ENCODE results near the gene SOX6.
A peak's percentile ranks its signal among the peaks of the same experiment; 100 is the strongest.

Gene SOX6

GRCh38 chr11:16009021-16009420 is 347.3 kb downstream of the SOX6 start:
- H3K4me1 ChIP-seq (ENCODE audit: control insufficient read depth, insufficient read depth, low read length), result no peaks in the 10 kb centered on the region

GRCh38 chr11:16007514-16007913 is 348.8 kb downstream of the SOX6 start:
- Histone ChIP-seq H3K4me3 (ENCODE audit: low read length) (no peak overlapping the region), H3K4me1 (ENCODE audit: control insufficient read depth, insufficient read depth, low read length) (no peaks in the 10 kb centered on the region), H3K36me3 (ENCODE audit: control insufficient read depth, insufficient read depth, low read length) (no peaks in the 10 kb centered on the region), H3K27me3 (ENCODE audit: control insufficient read depth, insufficient read depth, low read length) (no peaks in the 10 kb centered on the region), H3K27ac (ENCODE audit: low read length) (no peak overlapping the region), H3K9me3 (ENCODE audit: control insufficient read depth, insufficient read depth, low read length) (no peaks in the 10 kb centered on the region)
- DNase-seq (ENCODE audit: low read depth, low spot score), result no peak
- WGBS (ENCODE audit: insufficient coverage, insufficient read length), result no CpG with 5 or more reads among the region's 3 CpGs

More at GRCh38 chr11:16009021-16009420, 347.3 kb downstream of the SOX6 start:
- no peak for DNase-seq (ENCODE audit: low read depth, low spot score)
- H3K27me3 ChIP-seq (ENCODE audit: control insufficient read depth, insufficient read depth, low read length), result no peaks in the 10 kb centered on the region
- no peaks in the 10 kb centered on the region for H3K36me3 ChIP-seq (ENCODE audit: control insufficient read depth, insufficient read depth, low read length)
- H3K4me3 ChIP-seq (ENCODE audit: low read length), result no peak overlapping the region
- H3K9me3 ChIP-seq (ENCODE audit: control insufficient read depth, insufficient read depth, low read length), result no peaks in the 10 kb centered on the region
- no CpG with 5 or more reads among the region's 1 CpG for WGBS (ENCODE audit: insufficient coverage, insufficient read length)
- no peak overlapping the region for H3K27ac ChIP-seq (ENCODE audit: low read length)

GRCh38 chr11:16002942-16003341 is 353.4 kb downstream of the SOX6 start:
- H3K4me3 ChIP-seq (ENCODE audit: low read length), result no peak overlapping the region
- no peaks in the 10 kb centered on the region for H3K36me3 ChIP-seq (ENCODE audit: control insufficient read depth, insufficient read depth, low read length)
- H3K9me3 ChIP-seq (ENCODE audit: control insufficient read depth, insufficient read depth, low read length), result no peaks in the 10 kb centered on the region
- no peak overlapping the region for H3K27ac ChIP-seq (ENCODE audit: low read length)
- no peaks in the 10 kb centered on the region for H3K27me3 ChIP-seq (ENCODE audit: control insufficient read depth, insufficient read depth, low read length)
- DNase-seq (ENCODE audit: low read depth, low spot score), result no peak
- H3K4me1 ChIP-seq (ENCODE audit: control insufficient read depth, insufficient read depth, low read length), result no peaks in the 10 kb centered on the region
- no CpG with 5 or more reads among the region's 1 CpG for WGBS (ENCODE audit: insufficient coverage, insufficient read length)

GRCh38 chr11:16001899-16002426 is 354.4 kb downstream of the SOX6 start:
- WGBS (ENCODE audit: insufficient coverage, insufficient read length), result no CpG with 5 or more reads among the region's 4 CpGs
- DNase-seq (ENCODE audit: low read depth, low spot score), result no peak
- Histone ChIP-seq H3K9me3 (ENCODE audit: control insufficient read depth, insufficient read depth, low read length) (no peaks in the 10 kb centered on the region), H3K36me3 (ENCODE audit: control insufficient read depth, insufficient read depth, low read length) (no peaks in the 10 kb centered on the region), H3K27me3 (ENCODE audit: control insufficient read depth, insufficient read depth, low read length) (no peaks in the 10 kb centered on the region), H3K4me3 (ENCODE audit: low read length) (no peak overlapping the region), H3K27ac (ENCODE audit: low read length) (no peak overlapping the region), H3K4me1 (ENCODE audit: control insufficient read depth, insufficient read depth, low read length) (no peaks in the 10 kb centered on the region)

- H3K9me3 ChIP-seq (ENCODE audit: control insufficient read depth, insufficient read depth, low read length), result no peaks in the 10 kb centered on the region
- H3K27ac ChIP-seq (ENCODE audit: low read length), result no peak overlapping the region
- no peaks in the 10 kb centered on the region for H3K36me3 ChIP-seq (ENCODE audit: control insufficient read depth, insufficient read depth, low read length)
- no CpG with 5 or more reads among the region's 4 CpGs for WGBS (ENCODE audit: insufficient coverage, insufficient read length)
- H3K27me3 ChIP-seq (ENCODE audit: control insufficient read depth, insufficient read depth, low read length), result peaks cover 2% of the 10 kb centered on the region
- no peak for DNase-seq (ENCODE audit: low read depth, low spot score)
- no peak overlapping the region for H3K4me3 ChIP-seq (ENCODE audit: low read length)
- no peaks in the 10 kb centered on the region for H3K4me1 ChIP-seq (ENCODE audit: control insufficient read depth, insufficient read depth, low read length)
Measured at GRCh38 chr11:16001044-16001568, 355.2 kb downstream of the SOX6 start.

GRCh38 chr11:16000065-16000464 is 356.3 kb downstream of the SOX6 start:
- H3K36me3 ChIP-seq (ENCODE audit: control insufficient read depth, insufficient read depth, low read length), result no peaks in the 10 kb centered on the region
- H3K27ac ChIP-seq (ENCODE audit: low read length), result no peak overlapping the region
- no peaks in the 10 kb centered on the region for H3K4me1 ChIP-seq (ENCODE audit: control insufficient read depth, insufficient read depth, low read length)
- H3K27me3 ChIP-seq (ENCODE audit: control insufficient read depth, insufficient read depth, low read length), result peaks cover 2% of the 10 kb centered on the region
- H3K4me3 ChIP-seq (ENCODE audit: low read length), result no peak overlapping the region
- no peak for DNase-seq (ENCODE audit: low read depth, low spot score)
- H3K9me3 ChIP-seq (ENCODE audit: control insufficient read depth, insufficient read depth, low read length), result no peaks in the 10 kb centered on the region
- no CpG with 5 or more reads among the region's 1 CpG for WGBS (ENCODE audit: insufficient coverage, insufficient read length)

GRCh38 chr11:15993345-15993744 is 363.0 kb downstream of the SOX6 start:
- Histone ChIP-seq H3K27me3 (ENCODE audit: control insufficient read depth, insufficient read depth, low read length) (peaks cover 32% of the 10 kb centered on the region), H3K9me3 (ENCODE audit: control insufficient read depth, insufficient read depth, low read length) (no peaks in the 10 kb centered on the region), H3K36me3 (ENCODE audit: control insufficient read depth, insufficient read depth, low read length) (no peaks in the 10 kb centered on the region), H3K4me3 (ENCODE audit: low read length) (no peak overlapping the region), H3K4me1 (ENCODE audit: control insufficient read depth, insufficient read depth, low read length) (no peaks in the 10 kb centered on the region), H3K27ac (ENCODE audit: low read length) (no peak overlapping the region)
- no CpG with 5 or more reads among the region's 4 CpGs for WGBS (ENCODE audit: insufficient coverage, insufficient read length)
- DNase-seq (ENCODE audit: low read depth, low spot score), result no peak

GRCh38 chr11:15991215-15991614 is 365.1 kb downstream of the SOX6 start:
- Histone ChIP-seq H3K9me3 (ENCODE audit: control insufficient read depth, insufficient read depth, low read length) (no peaks in the 10 kb centered on the region), H3K36me3 (ENCODE audit: control insufficient read depth, insufficient read depth, low read length) (no peaks in the 10 kb centered on the region), H3K27ac (ENCODE audit: low read length) (no peak overlapping the region), H3K4me3 (ENCODE audit: low read length) (no peak overlapping the region), H3K4me1 (ENCODE audit: control insufficient read depth, insufficient read depth, low read length) (no peaks in the 10 kb centered on the region), H3K27me3 (ENCODE audit: control insufficient read depth, insufficient read depth, low read length) (peaks cover 31% of the 10 kb centered on the region)
- no CpG with 5 or more reads among the region's 3 CpGs for WGBS (ENCODE audit: insufficient coverage, insufficient read length)
- DNase-seq (ENCODE audit: low read depth, low spot score), result no peak

GRCh38 chr11:15989685-15990084 is 366.7 kb downstream of the SOX6 start:
- no peak overlapping the region for H3K27ac ChIP-seq (ENCODE audit: low read length)
- WGBS (ENCODE audit: insufficient coverage, insufficient read length), result no CpG with 5 or more reads among the region's 1 CpG
- H3K9me3 ChIP-seq (ENCODE audit: control insufficient read depth, insufficient read depth, low read length), result no peaks in the 10 kb centered on the region
- no peak overlapping the region for H3K4me3 ChIP-seq (ENCODE audit: low read length)
- peaks cover 30% of the 10 kb centered on the region for H3K27me3 ChIP-seq (ENCODE audit: control insufficient read depth, insufficient read depth, low read length)
- H3K36me3 ChIP-seq (ENCODE audit: control insufficient read depth, insufficient read depth, low read length), result no peaks in the 10 kb centered on the region
- no peak for DNase-seq (ENCODE audit: low read depth, low spot score)
- H3K4me1 ChIP-seq (ENCODE audit: control insufficient read depth, insufficient read depth, low read length), result no peaks in the 10 kb centered on the region

- Histone ChIP-seq H3K36me3 (ENCODE audit: control insufficient read depth, insufficient read depth, low read length) (no peaks in the 10 kb centered on the region), H3K9me3 (ENCODE audit: control insufficient read depth, insufficient read depth, low read length) (no peaks in the 10 kb centered on the region), H3K4me1 (ENCODE audit: control insufficient read depth, insufficient read depth, low read length) (no peaks in the 10 kb centered on the region), H3K4me3 (ENCODE audit: low read length) (no peak overlapping the region), H3K27me3 (ENCODE audit: control insufficient read depth, insufficient read depth, low read length) (peaks cover 28% of the 10 kb centered on the region), H3K27ac (ENCODE audit: low read length) (no peak overlapping the region)
- DNase-seq (ENCODE audit: low read depth, low spot score), result peak; percentile 39
- no CpG with 5 or more reads among the region's 14 CpGs for WGBS (ENCODE audit: insufficient coverage, insufficient read length)
Measured at GRCh38 chr11:15988693-15989231, 367.6 kb downstream of the SOX6 start.

- no peak for DNase-seq (ENCODE audit: low read depth, low spot score)
- H3K36me3 ChIP-seq (ENCODE audit: control insufficient read depth, insufficient read depth, low read length), result no peaks in the 10 kb centered on the region
- no peaks in the 10 kb centered on the region for H3K4me1 ChIP-seq (ENCODE audit: control insufficient read depth, insufficient read depth, low read length)
- H3K27me3 ChIP-seq (ENCODE audit: control insufficient read depth, insufficient read depth, low read length), result peaks cover 22% of the 10 kb centered on the region
- no CpG with 5 or more reads among the region's 2 CpGs for WGBS (ENCODE audit: insufficient coverage, insufficient read length)
- no peak overlapping the region for H3K4me3 ChIP-seq (ENCODE audit: low read length)
- no peaks in the 10 kb centered on the region for H3K9me3 ChIP-seq (ENCODE audit: control insufficient read depth, insufficient read depth, low read length)
- H3K27ac ChIP-seq (ENCODE audit: low read length), result no peak overlapping the region
Measured at GRCh38 chr11:15988016-15988550, 368.3 kb downstream of the SOX6 start.
